ENCODE results near the gene SEC63. TPM values are rescaled to one million over a fixed set of nuclear protein-coding genes. Genes with fewer than 3 reads are reported as not detected.
A peak's percentile ranks its signal among the peaks of the same experiment; 100 is the strongest.
"Not testable (repeated sequence)": the region's sequence is repeated elsewhere in the genome, so short reads cannot be mapped to it uniquely, and the experiment has no call there.

Gene SEC63
- total and polyA plus RNA-seq, 7 experiments from 2014 or later: 24.6 to 89.0 (median 84.8) TPM

- H3K4me3 Mint-ChIP-seq; H3K27me3 Mint-ChIP-seq; H3K27ac ChIP-seq (ENCODE audit: low read depth, low read length); H3K4me1 ChIP-seq (ENCODE audit: control insufficient read depth in 2 of 2, insufficient read depth in 2 of 2, low read length in 2 of 2); ATAC-seq; H3K4me3 ChIP-seq (ENCODE audit: low read length); DNase-seq; H3K9me3 Mint-ChIP-seq; H3K27me3 ChIP-seq (ENCODE audit: control insufficient read depth in 2 of 2, insufficient read depth in 2 of 2, low read length in 2 of 2); CTCF ChIA-PET; H3K36me3 ChIP-seq (ENCODE audit: control insufficient read depth in 2 of 3, insufficient read depth in 3 of 3, low read length in 3 of 3); H3K9me3 ChIP-seq (ENCODE audit: control insufficient read depth in 2 of 3, low read length in 3 of 3); intact Hi-C loops (cut with micrococcal nuclease): not testable (repeated sequence)
- peaks cover 4 to 42% (median 33%) of the 10 kb centered on the region in 5 donors for H3K36me3 Mint-ChIP-seq
- peak overlapping the region in 2 of 9 donors; percentile 21 to 43 for H3K27ac Mint-ChIP-seq
- peaks cover 2 to 21% (median 8%) of the 10 kb centered on the region in 7 donors for H3K4me1 Mint-ChIP-seq
- POLR2A ChIA-PET: interaction anchor here (0.9 kb wide), 1 partner anchor 34 kb away, joined by 3 read pairs; no protein-coding TSS in a partner anchor
These were observed 31.1 kb downstream of the SEC63 start for GRCh38 chr6:107926697-107927544.

- ChIA-PET CTCF (no interaction called here), POLR2A (interaction anchor here (0.6 kb wide), 1 partner anchor 1960 kb away, joined by 4 read pairs; no protein-coding TSS in a partner anchor)
- Mint-ChIP-seq H3K4me1 (peaks cover 0 to 11% (median 3%) of the 10 kb centered on the region in 7 donors), H3K4me3 (no peak overlapping the region), H3K27ac (no peak overlapping the region), H3K27me3 (no peaks in the 10 kb centered on the region), H3K9me3 (peaks cover 0 to 18% (median 7%) of the 10 kb centered on the region in 11 donors), H3K36me3 (peaks cover 24 to 78% (median 56%) of the 10 kb centered on the region in 5 donors)
- Histone ChIP-seq H3K4me1 (ENCODE audit: control insufficient read depth in 2 of 2, insufficient read depth in 2 of 2, low read length in 2 of 2) (no peaks in the 10 kb centered on the region), H3K4me3 (ENCODE audit: low read length) (no peak overlapping the region), H3K27ac (ENCODE audit: low read depth, low read length) (no peak overlapping the region), H3K36me3 (ENCODE audit: control insufficient read depth in 2 of 3, insufficient read depth in 3 of 3, low read length in 3 of 3) (peaks cover 0 to 57% (median 0%) of the 10 kb centered on the region in 3 experiments), H3K27me3 (ENCODE audit: control insufficient read depth in 2 of 2, insufficient read depth in 2 of 2, low read length in 2 of 2) (no peaks in the 10 kb centered on the region), H3K9me3 (ENCODE audit: control insufficient read depth in 2 of 3, low read length in 3 of 3) (no peaks in the 10 kb centered on the region)
- ATAC-seq: no peak
- intact Hi-C loops (cut with micrococcal nuclease): no loop called here
- no peak for DNase-seq
These were observed 40.3 kb downstream of the SEC63 start for GRCh38 chr6:107917451-107918375.

- H3K27me3 Mint-ChIP-seq; POLR2A ChIA-PET; ATAC-seq; H3K4me3 Mint-ChIP-seq; H3K9me3 ChIP-seq (ENCODE audit: control insufficient read depth in 2 of 3, low read length in 3 of 3); H3K27me3 ChIP-seq (ENCODE audit: control insufficient read depth in 2 of 2, insufficient read depth in 2 of 2, low read length in 2 of 2); H3K27ac ChIP-seq (ENCODE audit: low read depth, low read length); CTCF ChIA-PET; intact Hi-C loops (cut with micrococcal nuclease); DNase-seq; H3K4me3 ChIP-seq (ENCODE audit: low read length); H3K4me1 ChIP-seq (ENCODE audit: control insufficient read depth in 2 of 2, insufficient read depth in 2 of 2, low read length in 2 of 2): not testable (repeated sequence)
- peaks cover 24 to 75% (median 52%) of the 10 kb centered on the region in 5 donors for H3K36me3 Mint-ChIP-seq
- peaks cover 0 to 60% (median under 1%) of the 10 kb centered on the region in 3 experiments for H3K36me3 ChIP-seq (ENCODE audit: control insufficient read depth in 2 of 3, insufficient read depth in 3 of 3, low read length in 3 of 3)
- H3K27ac Mint-ChIP-seq: peak overlapping the region in 1 of 9 donors; percentile 28
- peaks cover 0 to 11% (median 3%) of the 10 kb centered on the region in 7 donors for H3K4me1 Mint-ChIP-seq
- H3K9me3 Mint-ChIP-seq: peaks cover 0 to 18% (median 7%) of the 10 kb centered on the region in 11 donors
These were observed 41.0 kb downstream of the SEC63 start for GRCh38 chr6:107916961-107917360.

GRCh38 chr6:107911692-107912091 is 46.3 kb downstream of the SEC63 start:
- H3K36me3 ChIP-seq (ENCODE audit: control insufficient read depth in 2 of 3, insufficient read depth in 3 of 3, low read length in 3 of 3): peaks cover 0 to 46% (median 15%) of the 10 kb centered on the region in 3 experiments
- H3K27me3 Mint-ChIP-seq: no peaks in the 10 kb centered on the region
- ATAC-seq: no peak
- no peaks in the 10 kb centered on the region for H3K9me3 Mint-ChIP-seq
- H3K4me3 ChIP-seq (ENCODE audit: low read length): no peak overlapping the region
- no peak overlapping the region for H3K27ac Mint-ChIP-seq
- DNase-seq: no peak
- H3K4me1 ChIP-seq (ENCODE audit: control insufficient read depth in 2 of 2, insufficient read depth in 2 of 2, low read length in 2 of 2): no peaks in the 10 kb centered on the region
- peaks cover 4 to 43% (median 23%) of the 10 kb centered on the region in 5 donors for H3K36me3 Mint-ChIP-seq
- H3K27me3 ChIP-seq (ENCODE audit: control insufficient read depth in 2 of 2, insufficient read depth in 2 of 2, low read length in 2 of 2): no peaks in the 10 kb centered on the region
- no peaks in the 10 kb centered on the region for H3K9me3 ChIP-seq (ENCODE audit: control insufficient read depth in 2 of 3, low read length in 3 of 3)
- CTCF ChIA-PET: no interaction called here
- peaks cover 0 to 11% (median 4%) of the 10 kb centered on the region in 7 donors for H3K4me1 Mint-ChIP-seq
- intact Hi-C loops (cut with micrococcal nuclease): loop anchor here in 1 of 2 donors (5.0 kb wide), 1 partner anchor 46 kb away; the partner anchor contains the start of gene SEC63
- POLR2A ChIA-PET: no interaction called here
- no peak overlapping the region for H3K27ac ChIP-seq (ENCODE audit: low read depth, low read length)
- no peak overlapping the region for H3K4me3 Mint-ChIP-seq

- H3K27ac Mint-ChIP-seq: peak overlapping the region in 3 of 9 donors; percentile 11 to 56 (median 39)
- peak; percentile 29 for ATAC-seq
- H3K36me3 Mint-ChIP-seq: peaks cover 14 to 64% (median 45%) of the 10 kb centered on the region in 5 donors
- peaks cover 0 to 42% (median 8%) of the 10 kb centered on the region in 3 experiments for H3K36me3 ChIP-seq (ENCODE audit: control insufficient read depth in 2 of 3, insufficient read depth in 3 of 3, low read length in 3 of 3)
- H3K27me3 Mint-ChIP-seq: no peaks in the 10 kb centered on the region
- DNase-seq: no peak
- H3K27me3 ChIP-seq (ENCODE audit: control insufficient read depth in 2 of 2, insufficient read depth in 2 of 2, low read length in 2 of 2): no peaks in the 10 kb centered on the region
- H3K9me3 Mint-ChIP-seq: peaks cover 0 to 7% (median 0%) of the 10 kb centered on the region in 11 donors
- no peaks in the 10 kb centered on the region for H3K4me1 ChIP-seq (ENCODE audit: control insufficient read depth in 2 of 2, insufficient read depth in 2 of 2, low read length in 2 of 2)
- H3K27ac ChIP-seq (ENCODE audit: low read depth, low read length): no peak overlapping the region
- H3K4me1 Mint-ChIP-seq: peaks cover 0 to 10% (median 7%) of the 10 kb centered on the region in 7 donors
- ChIA-PET CTCF (interaction anchor here (0.7 to 1.0 kb wide), 2 partner anchors 28 to 443 kb away, joined by 3 to 4 read pairs; no protein-coding TSS in a partner anchor), POLR2A (no interaction called here)
- H3K4me3 Mint-ChIP-seq: no peak overlapping the region
- no peak overlapping the region for H3K4me3 ChIP-seq (ENCODE audit: low read length)
- H3K9me3 ChIP-seq (ENCODE audit: control insufficient read depth in 2 of 3, low read length in 3 of 3): no peaks in the 10 kb centered on the region
- intact Hi-C loops (cut with micrococcal nuclease): no loop called here
These were observed 63.1 kb downstream of the SEC63 start for GRCh38 chr6:107894809-107895396.

- POLR2A ChIA-PET; H3K27ac ChIP-seq (ENCODE audit: low read depth, low read length); H3K9me3 ChIP-seq (ENCODE audit: control insufficient read depth in 2 of 3, low read length in 3 of 3); ATAC-seq; H3K27me3 Mint-ChIP-seq; H3K4me3 Mint-ChIP-seq; intact Hi-C loops (cut with micrococcal nuclease); CTCF ChIA-PET; DNase-seq; H3K4me1 ChIP-seq (ENCODE audit: control insufficient read depth in 2 of 2, insufficient read depth in 2 of 2, low read length in 2 of 2); H3K4me3 ChIP-seq (ENCODE audit: low read length); H3K27me3 ChIP-seq (ENCODE audit: control insufficient read depth in 2 of 2, insufficient read depth in 2 of 2, low read length in 2 of 2): not testable (repeated sequence)
- H3K4me1 Mint-ChIP-seq: peaks cover 0 to 16% (median 8%) of the 10 kb centered on the region in 7 donors
- peak overlapping the region in 2 of 9 donors; percentile 34 to 46 for H3K27ac Mint-ChIP-seq
- peaks cover 0 to 29% (median 4%) of the 10 kb centered on the region in 11 donors for H3K9me3 Mint-ChIP-seq
- H3K36me3 ChIP-seq (ENCODE audit: control insufficient read depth in 2 of 3, insufficient read depth in 3 of 3, low read length in 3 of 3): peaks cover 0 to 30% (median 8%) of the 10 kb centered on the region in 3 experiments
- H3K36me3 Mint-ChIP-seq: peaks cover 15 to 80% (median 64%) of the 10 kb centered on the region in 5 donors
These were observed 67.6 kb downstream of the SEC63 start for GRCh38 chr6:107890431-107890830.
